Measurements from ENCODE around the gene CTRL. TPM values are rescaled to one million over a fixed set of nuclear protein-coding genes. Genes with fewer than 3 reads are reported as not detected.
A peak's percentile ranks its signal among the peaks of the same experiment; 100 is the strongest.

The CTRL gene
- total RNA-seq, 6 experiments from 2014 or later: 0.12 to 0.49 (median 0.44) TPM; not detected in 3

GRCh38 chr16:67932462-67932840 is 789 bp upstream of the CTRL start:
- no peak overlapping the region for H3K4me3 ChIP-seq
- ATAC-seq (no peak), DNase-seq (no peak)
- peaks cover 0 to 4% (median under 1%) of the 10 kb centered on the region in 4 donors for H3K36me3 ChIP-seq
- no peak overlapping the region for H3K27ac ChIP-seq
- H3K4me1 ChIP-seq: peaks cover 0 to 15% (median 3%) of the 10 kb centered on the region in 4 donors
- no peaks in the 10 kb centered on the region for H3K9me3 ChIP-seq
- TF ChIP-seq CTCF (IDR thresholded peaks at IDR 0.05) (no peak), POLR2A (IDR thresholded peaks at IDR 0.05) (no peak)
- intact Hi-C loops (cut with DNase I): no loop called here
- H3K27me3 ChIP-seq: no peaks in the 10 kb centered on the region
- WGBS (ENCODE audit: insufficient coverage, low coverage, low lambda C conversion rate, missing lambda C conversion rate): no CpG with 5 or more reads among the region's 4 CpGs

- Histone ChIP-seq H3K4me1 (peaks cover 0 to 8% (median 3%) of the 10 kb centered on the region in 4 donors), H3K9me3 (no peaks in the 10 kb centered on the region), H3K27ac (no peak overlapping the region), H3K27me3 (no peaks in the 10 kb centered on the region), H3K36me3 (peaks cover 0 to 4% (median 1%) of the 10 kb centered on the region in 4 donors), H3K4me3 (no peak overlapping the region)
- TF ChIP-seq POLR2A (IDR thresholded peaks at IDR 0.05) (no peak), CTCF (IDR thresholded peaks at IDR 0.05) (no peak)
- WGBS (ENCODE audit: insufficient coverage, low coverage, low lambda C conversion rate, missing lambda C conversion rate): 89% methylated on average over 7 of the region's 17 CpGs
- ATAC-seq (no peak), DNase-seq (no peak)
- intact Hi-C loops (cut with DNase I): no loop called here
Observed at GRCh38 chr16:67930678-67931211, 917 bp downstream of the CTRL start.

GRCh38 chr16:67930191-67930590 is 1.5 kb downstream of the CTRL start:
- H3K27me3 ChIP-seq: no peaks in the 10 kb centered on the region
- H3K9me3 ChIP-seq: no peaks in the 10 kb centered on the region
- intact Hi-C loops (cut with DNase I): no loop called here
- ATAC-seq: no peak
- no peak overlapping the region for H3K4me3 ChIP-seq
- 87% methylated on average over 9 of the region's 14 CpGs for WGBS (ENCODE audit: insufficient coverage, low coverage, low lambda C conversion rate, missing lambda C conversion rate)
- no peak for DNase-seq
- TF ChIP-seq POLR2A (IDR thresholded peaks at IDR 0.05) (no peak), CTCF (IDR thresholded peaks at IDR 0.05) (no peak)
- H3K36me3 ChIP-seq: peaks cover 0 to 4% (median 1%) of the 10 kb centered on the region in 4 donors
- H3K27ac ChIP-seq: no peak overlapping the region
- H3K4me1 ChIP-seq: peaks cover 0 to 5% (median 2%) of the 10 kb centered on the region in 4 donors

- Histone ChIP-seq H3K27me3 (no peaks in the 10 kb centered on the region), H3K36me3 (peaks cover 0 to 3% (median 0%) of the 10 kb centered on the region in 4 donors), H3K9me3 (no peaks in the 10 kb centered on the region), H3K4me3 (no peak overlapping the region), H3K4me1 (no peaks in the 10 kb centered on the region), H3K27ac (no peak overlapping the region)
- DNase-seq (peak; percentile 76 to 83 (median 77)), ATAC-seq (peak; percentile 81 to 88 (median 84))
- no peak for TF ChIP-seq POLR2A (IDR thresholded peaks at IDR 0.05)
- TF ChIP-seq CTCF (IDR thresholded peaks at IDR 0.05): peak; percentile 83 to 91 (median 88)
- WGBS (ENCODE audit: insufficient coverage, low coverage, low lambda C conversion rate, missing lambda C conversion rate): 30% methylated on average over 7 of the region's 16 CpGs
- intact Hi-C loops (cut with DNase I): loop anchor here (5.0 to 10.0 kb wide), 3 partner anchors 41 to 104 kb away; partner anchors contain the start of gene NRN1L (in 1 of the 2)
Observed at GRCh38 chr16:67928561-67929364, 2.9 kb downstream of the CTRL start.
